IMR-90 (cell line): ENCODE measurements around the gene CCNE1. TPM values are rescaled to one million over a fixed set of nuclear protein-coding genes. Genes with fewer than 3 reads are reported as not detected.

ENCODE experiments used
- ATAC-seq: fragments of 200-7000 bp; cut with Tn5 transposase; 2 replicates; pipeline ENCODE4 v1.9.1; 2020; ENCODE audit warnings: low read depth, mild to moderate bottlenecking, moderate library complexity
- BruUV-seq: library from RNA; stranded (reverse); fragments of 400-500 nt; replicated peaks from 2 replicates; lab custom pipeline; 2021; lab: Mats Ljungman, UMichigan
- CTCF ChIA-PET: fragments of 300-600 bp; formaldehyde crosslinking; extraction: SDS; loops from one replicate; lab custom pipeline; 2021; ENCODE audit warnings: antibody characterized with exemption; lab: Yijun Ruan, JAX
- POLR2A ChIA-PET: fragments of 300-600 bp; sonication (Branson Sonifier 250); formaldehyde crosslinking; loops from one replicate; lab custom pipeline; 2022; ENCODE audit warnings: antibody characterized with exemption; ENCODE audit not compliant: unreplicated experiment; lab: Charles Lee
- DNase-seq: peaks from one replicate; pipeline ENCODE4 v3.0.0; 2013
- H2AFZ ChIP-seq: replicated peaks from 2 replicates; pipeline ENCODE3; 2013; ENCODE audit warnings: low read length, mild to moderate bottlenecking; ENCODE audit not compliant: poor library complexity
- H2AK5ac ChIP-seq: 2 replicates; pipeline ENCODE4 v1.6.1; 2013; ENCODE audit warnings: low read depth, low read length, inconsistent platforms
- H2AK9ac ChIP-seq: replicated peaks from 2 replicates; pipeline ENCODE3; 2013; ENCODE audit warnings: mild to moderate bottlenecking, low read depth, low read length, moderate library complexity; ENCODE audit not compliant: poor library complexity
- H2BK120ac ChIP-seq: 2 replicates; pipeline ENCODE4 v1.6.1; 2013; ENCODE audit warnings: low read depth, low read length, inconsistent platforms
- H2BK15ac ChIP-seq: 3 replicates; pipeline ENCODE4 v1.6.1; 2013; ENCODE audit warnings: low read depth, low read length, inconsistent platforms
- H2BK20ac ChIP-seq: 2 replicates; pipeline ENCODE4 v1.6.1; 2013; ENCODE audit warnings: low read depth, mild to moderate bottlenecking, inconsistent platforms, low read length, moderate library complexity
- H2BK5ac ChIP-seq: 2 replicates; pipeline ENCODE4 v1.6.1; 2013; ENCODE audit warnings: mild to moderate bottlenecking, low read depth, low read length, inconsistent platforms; ENCODE audit not compliant: poor library complexity, severe bottlenecking
- H3K14ac ChIP-seq: replicated peaks from 2 replicates; pipeline ENCODE4 v1.6.1; 2013; ENCODE audit warnings: low read depth, low read length, inconsistent platforms
- H3K18ac ChIP-seq: 2 replicates; pipeline ENCODE4 v1.6.1; 2013; ENCODE audit warnings: low read depth, low read length, control low read depth
- H3K23ac ChIP-seq: 2 replicates; pipeline ENCODE4 v1.6.1; 2013; ENCODE audit warnings: low read depth, low read length, inconsistent platforms
- H3K27ac ChIP-seq: 2 replicates; pipeline ENCODE4 v1.5.1; 2013; ENCODE audit warnings: mild to moderate bottlenecking, control low read depth, low read length; ENCODE audit not compliant: insufficient read depth
- H3K27me3 ChIP-seq: 2 replicates; pipeline ENCODE4 v1.6.1; 2013; ENCODE audit warnings: low read length; ENCODE audit not compliant: control insufficient read depth, insufficient read depth
- H3K36me3 ChIP-seq: 2 replicates; pipeline ENCODE4 v1.6.1; 2013; ENCODE audit warnings: low read length, mixed read lengths; ENCODE audit not compliant: control insufficient read depth, insufficient read depth
- H3K4ac ChIP-seq: 2 replicates; pipeline ENCODE4 v1.6.1; 2013; ENCODE audit warnings: low read depth, low read length, inconsistent platforms
- H3K4me1 ChIP-seq: 2 replicates; pipeline ENCODE4 v1.6.1; 2013; ENCODE audit warnings: low read length, mixed read lengths; ENCODE audit not compliant: control insufficient read depth, insufficient read depth
- H3K4me2 ChIP-seq: 2 replicates; pipeline ENCODE4 v1.6.1; 2013; ENCODE audit warnings: low read depth, mild to moderate bottlenecking, control low read depth, low read length, moderate library complexity
- H3K4me3 ChIP-seq: 2 replicates; pipeline ENCODE4 v1.5.1; 2013; ENCODE audit warnings: low read depth, mild to moderate bottlenecking, control low read depth, low read length, moderate library complexity; ENCODE audit not compliant: insufficient read depth
- H3K56ac ChIP-seq: 2 replicates; pipeline ENCODE4 v1.6.1; 2013; ENCODE audit warnings: low read length, inconsistent platforms; ENCODE audit not compliant: insufficient read depth; ENCODE audit errors: extremely low read depth
- H3K79me1 ChIP-seq, 2 experiments: 2 replicates each; pipeline ENCODE4 v1.6.1; 2013; ENCODE audit warnings: low read length in 2 of 2, inconsistent platforms in 1 of 2, low read depth in 1 of 2
- H3K9ac ChIP-seq: 2 replicates; pipeline ENCODE4 v1.6.1; 2013; ENCODE audit warnings: low read depth, low read length, control low read depth
- H3K9me1 ChIP-seq: 2 replicates; pipeline ENCODE4 v1.6.1; 2013; ENCODE audit warnings: low read length, inconsistent platforms; ENCODE audit not compliant: insufficient read depth
- H3K9me3 ChIP-seq: 2 replicates; pipeline ENCODE4 v1.6.1; 2013; ENCODE audit warnings: low read length; ENCODE audit not compliant: control insufficient read depth, insufficient read depth
- H4K20me1 ChIP-seq: 2 replicates; pipeline ENCODE4 v1.6.1; 2013; ENCODE audit warnings: low read length, inconsistent platforms; ENCODE audit not compliant: insufficient read depth
- H4K5ac ChIP-seq: 2 replicates; pipeline ENCODE4 v1.6.1; 2013; ENCODE audit warnings: mild to moderate bottlenecking, low read depth, low read length, control low read depth
- H4K8ac ChIP-seq, 2 experiments: 2 replicates each; pipeline ENCODE4 v1.6.1; 2013; ENCODE audit warnings: low read depth in 2 of 2, low read length in 2 of 2, control low read depth in 1 of 2, inconsistent platforms in 1 of 2
- H4K91ac ChIP-seq: 2 replicates; pipeline ENCODE4 v1.6.1; 2013; ENCODE audit warnings: low read depth, low read length, inconsistent platforms; ENCODE audit not compliant: insufficient read depth
- BHLHE40 ChIP-seq: fragments of 150-350 bp; IDR thresholded peaks from 2 replicates; pipeline ENCODE4 v1.6.1; 2016; ENCODE audit warnings: mild to moderate bottlenecking, low read depth, low read length
- CEBPB ChIP-seq: IDR thresholded peaks from 2 replicates; pipeline ENCODE4 v1.6.1; 2012; ENCODE audit warnings: low read depth, low read length, improper control_type of control experiment
- FOS ChIP-seq: fragments of 150-350 bp; IDR thresholded peaks from 2 replicates; pipeline ENCODE4 v1.6.1; 2016; ENCODE audit warnings: low read depth, low read length
- NFE2L2 ChIP-seq: fragments of 150-350 bp; IDR thresholded peaks from 2 replicates; pipeline ENCODE4 v1.6.1; 2016; ENCODE audit warnings: low read depth, mild to moderate bottlenecking, low read length
- POLR2A ChIP-seq: IDR thresholded peaks from 2 replicates; pipeline ENCODE4 v1.6.1; 2012; ENCODE audit warnings: mild to moderate bottlenecking, low read depth, low read length
- RAD21 ChIP-seq: IDR thresholded peaks from 2 replicates; pipeline ENCODE4 v1.6.1; 2012; ENCODE audit warnings: low read length, improper control_type of control experiment
- SMC3 ChIP-seq: fragments of 150-350 bp; IDR thresholded peaks from 2 replicates; pipeline ENCODE4 v1.6.1; 2016; ENCODE audit warnings: low read depth, mild to moderate bottlenecking, antibody characterized with exemption, low read length, moderate library complexity
- WGBS, 2 experiments: methylation state at CpG; one replicate each; pipeline versions ENCODE4 v1.1.5 to v1.1.7; 2013; ENCODE audit warnings: missing lambda C conversion rate in 2 of 2; ENCODE audit not compliant: insufficient read length in 1 of 2; ENCODE audit errors: extremely low coverage in 2 of 2; 5-methylcytosine and 5-hydroxymethylcytosine counted together
- dilution Hi-C: fragments of 300-500 bp; cut with HindIII; formaldehyde crosslinking; loops from one replicate; pipeline ENCODE4 v1.14.3; 2018; ENCODE audit warnings: low sequenced_read_pairs; ENCODE audit not compliant: unreplicated experiment
- in situ Hi-C: fragments of 300-500 bp; cut with MboI; formaldehyde crosslinking; loops from 3 replicates; pipeline ENCODE4 v1.14.3; 2019; ENCODE audit warnings: low sequenced_read_pairs, inconsistent platforms, mixed read lengths
- intact Hi-C: fragments of 100-400 bp; cut with micrococcal nuclease; formaldehyde crosslinking; loops from 2 replicates; pipeline ENCODE4 v1.10.0; 2022
- polyA plus RNA-seq, 3 experiments: library from polyadenylated mRNA; depleted of rRNA; stranded (reverse); fragments of >200 nt; gene quantifications; 2 replicates each; pipeline ENCODE4 v1.2.3, GENCODE V29; 2012; ENCODE audit warnings: low replicate concordance in 1 of 3
- total RNA-seq: library from RNA; depleted of rRNA; stranded (reverse); fragments of >200 nt; gene quantifications from 2 replicates; pipeline ENCODE4 v1.2.3, GENCODE V29; 2012
- TF ChIP-seq, protein P1 (sequence below): fragments of 150-350 bp; IDR thresholded peaks from 2 replicates; pipeline ENCODE4 v1.6.1; 2016; ENCODE audit warnings: low read depth, mild to moderate bottlenecking, low read length, moderate library complexity, borderline replicate concordance

Gene CCNE1
- total and polyA plus RNA-seq, 2 of the 4 experiments (the other 2 are of a cell fraction), result 6.8 to 7.0 TPM

DNA sequence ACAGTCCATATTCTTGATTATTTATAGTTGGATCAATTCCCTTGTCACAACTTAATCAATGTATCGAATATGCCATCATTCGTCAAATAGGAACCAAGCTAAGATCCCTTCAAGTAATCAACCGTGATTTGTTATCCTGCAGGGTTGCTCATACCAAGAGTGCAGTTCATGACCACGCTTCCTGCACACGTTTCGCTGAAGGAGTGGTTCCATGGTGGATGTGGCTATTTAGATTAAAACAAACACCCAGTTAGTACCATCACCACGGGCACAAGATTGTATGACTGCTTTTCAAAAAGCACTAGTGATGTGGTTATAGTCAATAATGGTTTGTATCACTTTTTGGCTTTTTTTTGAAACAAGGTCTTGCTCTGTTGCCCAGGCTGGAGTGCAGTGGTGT, 41.1 kb upstream of the CCNE1 start:
- no peak overlapping the region for H4K5ac ChIP-seq
- H3K27ac ChIP-seq, result no peak overlapping the region
- no peak overlapping the region for H2BK15ac ChIP-seq
- no CpG with 5 or more reads among the region's 7 CpGs for WGBS, 2 experiments
- H4K91ac ChIP-seq, result no peak overlapping the region
- H3K23ac ChIP-seq, result no peak overlapping the region
- no peak overlapping the region for H2AK5ac ChIP-seq
- H3K9me1 ChIP-seq, result no peaks in the 10 kb centered on the region
- BruUV-seq, result no TSS peak
- TF ChIP-seq, protein P1, sequence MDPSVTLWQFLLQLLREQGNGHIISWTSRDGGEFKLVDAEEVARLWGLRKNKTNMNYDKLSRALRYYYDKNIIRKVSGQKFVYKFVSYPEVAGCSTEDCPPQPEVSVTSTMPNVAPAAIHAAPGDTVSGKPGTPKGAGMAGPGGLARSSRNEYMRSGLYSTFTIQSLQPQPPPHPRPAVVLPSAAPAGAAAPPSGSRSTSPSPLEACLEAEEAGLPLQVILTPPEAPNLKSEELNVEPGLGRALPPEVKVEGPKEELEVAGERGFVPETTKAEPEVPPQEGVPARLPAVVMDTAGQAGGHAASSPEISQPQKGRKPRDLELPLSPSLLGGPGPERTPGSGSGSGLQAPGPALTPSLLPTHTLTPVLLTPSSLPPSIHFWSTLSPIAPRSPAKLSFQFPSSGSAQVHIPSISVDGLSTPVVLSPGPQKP, result no peak
- TF ChIP-seq RAD21 (no peak), POLR2A (no peak), NFE2L2 (no peak), SMC3 (no peak), FOS (no peak), BHLHE40 (no peak), CEBPB (no peak)
- no peak overlapping the region for H3K18ac ChIP-seq
- no peak overlapping the region for H3K14ac ChIP-seq
- H3K56ac ChIP-seq, result no peak overlapping the region
- H3K36me3 ChIP-seq, result no peaks in the 10 kb centered on the region
- in situ Hi-C loops, result loop anchor here (5.0 to 10.0 kb wide), 2 partner anchors 102 to 884 kb away; no protein-coding TSS in a partner anchor
- no peak overlapping the region for H3K9ac ChIP-seq
- H3K4me2 ChIP-seq, result no peak overlapping the region
- ATAC-seq (no peak), DNase-seq (no peak)
- H3K4me1 ChIP-seq, result no peaks in the 10 kb centered on the region; the same call in 1 of the 2 replicates
- no peak overlapping the region for H3K4ac ChIP-seq
- no peak overlapping the region for H2AFZ ChIP-seq
- no peak overlapping the region for H2BK120ac ChIP-seq
- intact Hi-C loops, result loop anchor here (1.0 kb wide), 2 partner anchors 103 to 880 kb away; no protein-coding TSS in a partner anchor
- H3K79me1 ChIP-seq, result no peaks in the 10 kb centered on the region
- H3K27me3 ChIP-seq, result peaks cover 5% of the 10 kb centered on the region
- ChIA-PET CTCF (no interaction called here), POLR2A (interaction anchor here (0.6 kb wide), 1 partner anchor 168 kb away, joined by 3 read pairs; no protein-coding TSS in a partner anchor)
- dilution Hi-C loops, result no loop called here
- no peak overlapping the region for H2AK9ac ChIP-seq
- no peaks in the 10 kb centered on the region for H4K20me1 ChIP-seq
- H4K8ac ChIP-seq, result no peak overlapping the region
- no peak overlapping the region for H2BK5ac ChIP-seq
- no peaks in the 10 kb centered on the region for H3K9me3 ChIP-seq
- no peak overlapping the region for H3K4me3 ChIP-seq
- no peak overlapping the region for H2BK20ac ChIP-seq
